GM12865 (cell line): Measurements from ENCODE around the gene HMX1.

Source experiments
- DNase-seq: peaks from one replicate; pipeline ENCODE4 v3.0.0; 2010; ENCODE audit warnings: low read depth
- H3K4me3 ChIP-seq: 2 replicates; pipeline ENCODE4 v1.5.1; 2011; ENCODE audit warnings: mild to moderate bottlenecking, low read depth, low read length, control low read depth
- TF ChIP-seq, protein P1 (sequence below): IDR thresholded peaks from 2 replicates; pipeline ENCODE4 v1.5.1; 2011; ENCODE audit warnings: low read length, control low read depth, low read depth, inconsistent platforms; ENCODE audit not compliant: insufficient read depth; ENCODE audit errors: missing control alignments

Gene HMX1

DNA sequence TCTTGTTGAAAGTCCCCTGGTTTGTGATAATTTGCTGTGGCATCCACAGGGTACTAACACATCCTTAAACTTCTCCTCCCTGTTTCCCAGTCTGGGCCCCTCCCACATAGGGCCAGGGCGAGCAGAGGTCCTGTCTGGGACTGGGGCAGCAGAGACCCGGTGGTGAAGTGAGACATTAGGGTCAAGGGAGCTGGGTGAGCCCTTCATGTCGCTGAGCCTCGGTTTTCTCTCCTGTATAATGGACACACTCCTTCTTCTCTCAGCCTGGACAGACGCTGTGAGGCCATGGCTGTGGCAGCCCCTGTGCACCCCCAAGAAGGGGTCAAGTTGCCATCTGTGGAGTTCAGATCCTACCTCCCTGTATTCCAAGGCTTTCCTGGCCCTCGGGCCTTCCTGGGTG is 33.0 kb upstream of the HMX1 start:
- no peak for DNase-seq
- H3K4me3 ChIP-seq = no peak overlapping the region
- TF ChIP-seq, protein P1, sequence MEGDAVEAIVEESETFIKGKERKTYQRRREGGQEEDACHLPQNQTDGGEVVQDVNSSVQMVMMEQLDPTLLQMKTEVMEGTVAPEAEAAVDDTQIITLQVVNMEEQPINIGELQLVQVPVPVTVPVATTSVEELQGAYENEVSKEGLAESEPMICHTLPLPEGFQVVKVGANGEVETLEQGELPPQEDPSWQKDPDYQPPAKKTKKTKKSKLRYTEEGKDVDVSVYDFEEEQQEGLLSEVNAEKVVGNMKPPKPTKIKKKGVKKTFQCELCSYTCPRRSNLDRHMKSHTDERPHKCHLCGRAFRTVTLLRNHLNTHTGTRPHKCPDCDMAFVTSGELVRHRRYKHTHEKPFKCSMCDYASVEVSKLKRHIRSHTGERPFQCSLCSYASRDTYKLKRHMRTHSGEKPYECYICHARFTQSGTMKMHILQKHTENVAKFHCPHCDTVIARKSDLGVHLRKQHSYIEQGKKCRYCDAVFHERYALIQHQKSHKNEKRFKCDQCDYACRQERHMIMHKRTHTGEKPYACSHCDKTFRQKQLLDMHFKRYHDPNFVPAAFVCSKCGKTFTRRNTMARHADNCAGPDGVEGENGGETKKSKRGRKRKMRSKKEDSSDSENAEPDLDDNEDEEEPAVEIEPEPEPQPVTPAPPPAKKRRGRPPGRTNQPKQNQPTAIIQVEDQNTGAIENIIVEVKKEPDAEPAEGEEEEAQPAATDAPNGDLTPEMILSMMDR = no peak

DNA sequence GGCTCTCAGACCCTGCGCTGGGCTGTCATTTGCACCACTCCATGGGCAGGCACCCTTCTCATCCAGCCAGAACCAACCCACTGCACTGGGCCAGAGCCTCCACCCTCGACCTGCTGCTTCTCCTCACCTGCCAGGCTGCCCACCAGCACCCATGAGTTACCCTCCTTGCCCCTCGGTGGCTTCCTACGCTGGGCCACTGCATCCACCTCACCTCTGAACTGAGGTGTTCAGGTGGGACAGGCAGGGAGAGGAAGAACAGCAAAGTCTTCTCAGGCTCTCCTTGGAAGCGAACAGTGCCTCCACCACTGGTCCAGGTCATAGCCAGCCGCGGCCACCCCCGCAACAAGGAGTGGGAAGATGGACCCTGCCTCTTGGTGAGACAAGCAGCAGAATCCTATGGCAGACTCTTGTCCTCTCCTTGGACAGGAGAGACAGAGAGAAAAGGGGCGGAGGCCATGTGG is 32.4 kb upstream of the HMX1 start:
- DNase-seq = no peak
- TF ChIP-seq, protein P1 = no peak
- no peak overlapping the region for H3K4me3 ChIP-seq

DNA sequence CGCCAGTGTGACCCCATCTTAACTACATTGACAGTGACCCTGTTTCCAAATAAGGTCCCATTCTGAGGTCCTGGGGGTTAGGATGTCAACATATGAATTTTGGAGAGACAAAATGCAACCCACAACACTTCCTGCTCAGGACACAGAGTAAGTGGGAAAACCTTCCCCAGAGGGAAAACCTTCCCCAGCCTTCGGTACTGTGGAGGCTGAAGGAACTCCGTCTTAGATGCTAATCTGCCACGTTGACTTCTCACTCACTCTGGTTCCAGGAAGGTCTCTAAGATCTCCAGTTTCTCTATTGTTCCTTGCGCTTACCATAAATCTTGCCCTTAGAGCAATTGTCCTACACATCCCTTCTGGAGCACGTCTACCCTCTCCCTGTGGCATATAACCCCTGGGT is 29.7 kb upstream of the HMX1 start:
- no peak for DNase-seq
- no peak overlapping the region for H3K4me3 ChIP-seq
- TF ChIP-seq, protein P1 = no peak

DNA sequence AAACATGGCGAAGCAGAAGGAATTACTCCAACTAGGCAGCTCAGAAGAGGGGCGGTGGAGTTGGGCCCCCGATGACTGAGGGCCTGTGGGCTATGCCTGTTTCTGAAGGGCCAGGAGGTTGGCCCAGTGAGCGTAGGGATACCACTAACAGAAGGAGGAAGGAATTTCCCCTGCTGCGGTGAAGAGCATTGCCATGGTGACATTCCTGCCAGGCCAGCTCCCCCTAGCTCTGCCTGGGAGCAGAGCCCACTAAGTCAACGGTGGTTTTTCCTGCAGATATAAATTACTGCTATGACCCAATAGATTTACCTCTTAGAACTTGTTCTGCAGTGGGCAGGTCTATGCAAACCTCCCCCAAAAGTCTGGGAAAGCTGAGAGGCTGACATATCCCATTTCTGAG is 28.9 kb upstream of the HMX1 start:
- H3K4me3 ChIP-seq = no peak overlapping the region
- no peak for DNase-seq
- TF ChIP-seq, protein P1 = no peak

DNA sequence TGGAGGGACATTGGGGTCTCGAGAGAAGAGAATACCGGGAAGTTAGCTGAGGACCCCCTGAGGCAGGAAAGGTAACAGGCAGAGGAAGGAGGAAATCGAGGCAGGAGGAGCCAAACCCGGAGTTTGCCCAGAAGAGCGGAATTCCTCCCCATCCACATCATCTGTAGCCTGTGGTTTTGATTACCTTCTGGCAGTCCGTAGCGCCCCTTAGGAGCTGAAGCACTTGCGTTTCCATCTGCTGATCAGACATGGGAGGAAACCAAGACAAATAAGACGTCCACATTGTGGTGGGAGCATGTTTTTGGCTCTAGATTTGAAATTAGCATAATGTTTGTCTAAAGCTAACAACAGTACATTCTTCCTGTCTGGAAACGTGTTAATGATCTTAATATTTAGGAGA is 26.8 kb upstream of the HMX1 start:
- no peak for DNase-seq
- TF ChIP-seq, protein P1 = no peak
- no peak overlapping the region for H3K4me3 ChIP-seq

DNA sequence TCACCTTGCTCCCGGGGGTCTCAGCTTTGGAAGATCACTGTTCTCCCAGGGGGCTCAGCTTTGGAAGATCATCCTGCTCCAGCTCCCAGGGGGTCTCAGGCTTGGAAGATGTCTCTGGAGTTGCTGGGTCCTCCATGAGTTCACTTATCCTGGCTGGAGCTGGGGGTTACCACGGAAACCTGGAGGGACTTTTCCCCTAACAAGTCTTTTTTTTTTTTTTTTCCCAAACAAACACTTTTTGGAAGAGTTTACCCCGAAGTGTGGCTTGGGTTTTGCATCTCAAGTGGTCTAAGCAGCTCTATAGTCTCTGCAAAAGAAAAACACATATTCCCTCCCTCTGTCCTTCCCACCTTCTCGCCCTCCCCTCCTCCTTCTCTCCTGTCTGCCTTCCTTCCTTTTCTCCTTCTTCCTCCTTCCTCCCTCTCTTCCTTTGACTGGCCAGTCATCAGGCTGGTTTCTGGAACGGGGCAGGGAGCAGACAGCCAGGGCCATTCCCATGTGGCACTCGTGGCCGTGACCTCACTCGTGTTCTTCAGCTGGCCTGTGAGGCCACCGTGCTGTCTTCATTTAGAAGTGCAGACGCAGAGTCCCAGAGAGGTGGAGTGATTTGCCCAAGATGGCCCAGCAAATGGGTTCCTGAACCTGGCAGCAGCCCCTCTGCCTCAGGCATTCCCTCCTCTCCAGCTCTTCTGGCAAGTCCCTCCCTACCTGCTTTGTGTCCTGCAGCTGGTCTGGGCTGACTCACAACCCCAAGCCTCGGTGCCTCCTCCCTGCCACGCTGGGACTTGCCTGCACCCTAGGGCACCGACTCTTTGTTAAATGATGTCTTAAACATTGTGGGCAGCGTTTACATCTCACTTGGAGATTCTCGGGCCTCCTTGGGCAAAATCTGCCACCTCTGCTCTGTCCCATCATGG is 25.9 kb upstream of the HMX1 start:
- no peak overlapping the region for H3K4me3 ChIP-seq
- TF ChIP-seq, protein P1 = no peak
- DNase-seq = no peak
